Osteoblast (primary cell): ENCODE data around the gene TTR. TPM values are rescaled to one million over a fixed set of nuclear protein-coding genes. Genes with fewer than 3 reads are reported as not detected.

ENCODE experiments used
- DNase-seq: peaks from one replicate; pipeline ENCODE4 v3.0.0; 2011; ENCODE audit warnings: low spot score, mixed read lengths; ENCODE audit not compliant: insufficient read length; ENCODE audit errors: missing footprints
- H2AFZ ChIP-seq: 2 replicates; pipeline ENCODE4 v1.6.0; 2011; ENCODE audit warnings: mild to moderate bottlenecking, low read length
- H3K27ac ChIP-seq: 2 replicates; pipeline ENCODE4 v1.5.1; 2011; ENCODE audit warnings: mild to moderate bottlenecking, low read depth, low read length, moderate library complexity
- H3K27me3 ChIP-seq: 2 replicates; pipeline ENCODE4 v1.6.0; 2012; ENCODE audit warnings: mild to moderate bottlenecking, control low read depth, inconsistent platforms, low read length, moderate library complexity; ENCODE audit not compliant: insufficient read depth
- H3K36me3 ChIP-seq: 2 replicates; pipeline ENCODE4 v1.5.1; 2011; ENCODE audit warnings: mild to moderate bottlenecking, low read length, control low read depth, moderate library complexity; ENCODE audit not compliant: insufficient read depth
- H3K4me1 ChIP-seq: 2 replicates; pipeline ENCODE4 v1.5.1; 2011; ENCODE audit warnings: mild to moderate bottlenecking, low read length, control low read depth, moderate library complexity; ENCODE audit not compliant: insufficient read depth
- H3K4me2 ChIP-seq: 2 replicates; pipeline ENCODE4 v1.6.0; 2011; ENCODE audit warnings: mild to moderate bottlenecking, low read length; ENCODE audit not compliant: insufficient read depth
- H3K4me3 ChIP-seq: fragments of 200-600 bp; sonication (generic); 3 replicates; pipeline ENCODE4 v1.5.1; 2012; ENCODE audit warnings: mild to moderate bottlenecking, low read length, inconsistent platforms; ENCODE audit not compliant: insufficient read depth
- H3K79me2 ChIP-seq: 2 replicates; pipeline ENCODE4 v1.6.0; 2012; ENCODE audit warnings: mild to moderate bottlenecking, low read length, control low read depth, inconsistent platforms; ENCODE audit not compliant: insufficient read depth
- H3K9me3 ChIP-seq: 2 replicates; pipeline ENCODE4 v1.5.1; 2011; ENCODE audit warnings: low read depth, low read length, control low read depth
- H4K20me1 ChIP-seq: 2 replicates; pipeline ENCODE4 v1.6.0; 2012; ENCODE audit warnings: mild to moderate bottlenecking, low read length, control low read depth; ENCODE audit not compliant: insufficient read depth
- CTCF ChIP-seq: IDR thresholded peaks from 2 replicates; pipeline ENCODE4 v1.5.1; 2011; ENCODE audit warnings: mild to moderate bottlenecking, low read depth, low read length, moderate library complexity; ENCODE audit errors: extremely low read depth
- total RNA-seq: library from RNA; depleted of rRNA; stranded (reverse); fragments of >200 nt; gene quantifications from 2 replicates; pipeline ENCODE4 v1.2.3, GENCODE V29; 2012

The TTR gene
- total RNA-seq, 1 donor, result not detected

- no peaks in the 10 kb centered on the region for H4K20me1 ChIP-seq
- no peak overlapping the region for H2AFZ ChIP-seq
- H3K4me3 ChIP-seq, result no peak overlapping the region
- H3K4me1 ChIP-seq, result no peaks in the 10 kb centered on the region
- no peaks in the 10 kb centered on the region for H3K36me3 ChIP-seq
- no peaks in the 10 kb centered on the region for H3K27me3 ChIP-seq
- no peak for DNase-seq
- no peaks in the 10 kb centered on the region for H3K79me2 ChIP-seq
- H3K27ac ChIP-seq, result no peak overlapping the region
- TF ChIP-seq CTCF, result no peak
- H3K9me3 ChIP-seq, result no peaks in the 10 kb centered on the region
- H3K4me2 ChIP-seq, result no peak overlapping the region
These were observed 34.2 kb upstream of the TTR start for GRCh38 chr18:31557446-31557845.

- TF ChIP-seq CTCF, result no peak
- no peak for DNase-seq
- no peaks in the 10 kb centered on the region for H3K36me3 ChIP-seq
- H3K27me3 ChIP-seq, result no peaks in the 10 kb centered on the region
- no peak overlapping the region for H3K4me3 ChIP-seq
- H3K27ac ChIP-seq, result no peak overlapping the region
- no peaks in the 10 kb centered on the region for H4K20me1 ChIP-seq
- H3K9me3 ChIP-seq, result no peaks in the 10 kb centered on the region
- H3K4me1 ChIP-seq, result no peaks in the 10 kb centered on the region
- no peak overlapping the region for H3K4me2 ChIP-seq
- no peak overlapping the region for H2AFZ ChIP-seq
- no peaks in the 10 kb centered on the region for H3K79me2 ChIP-seq
These were observed 33.1 kb upstream of the TTR start for GRCh38 chr18:31558567-31558966.

- no peaks in the 10 kb centered on the region for H4K20me1 ChIP-seq
- no peaks in the 10 kb centered on the region for H3K36me3 ChIP-seq
- H3K4me3 ChIP-seq, result no peak overlapping the region
- H3K27ac ChIP-seq, result no peak overlapping the region
- no peaks in the 10 kb centered on the region for H3K27me3 ChIP-seq
- H3K9me3 ChIP-seq, result no peaks in the 10 kb centered on the region
- no peak for TF ChIP-seq CTCF
- H2AFZ ChIP-seq, result no peak overlapping the region
- no peak for DNase-seq
- no peak overlapping the region for H3K4me2 ChIP-seq
- H3K79me2 ChIP-seq, result no peaks in the 10 kb centered on the region
- H3K4me1 ChIP-seq, result no peaks in the 10 kb centered on the region
These were observed 29.0 kb upstream of the TTR start for GRCh38 chr18:31562726-31563125.

- no peaks in the 10 kb centered on the region for H3K9me3 ChIP-seq
- H4K20me1 ChIP-seq, result no peaks in the 10 kb centered on the region
- no peaks in the 10 kb centered on the region for H3K79me2 ChIP-seq
- no peak for DNase-seq
- no peaks in the 10 kb centered on the region for H3K27me3 ChIP-seq
- no peak overlapping the region for H2AFZ ChIP-seq
- no peaks in the 10 kb centered on the region for H3K36me3 ChIP-seq
- no peaks in the 10 kb centered on the region for H3K4me1 ChIP-seq
- H3K4me2 ChIP-seq, result no peak overlapping the region
- no peak for TF ChIP-seq CTCF
- no peak overlapping the region for H3K4me3 ChIP-seq
- no peak overlapping the region for H3K27ac ChIP-seq
These were observed 27.9 kb upstream of the TTR start for GRCh38 chr18:31563778-31564177.
